Measurements from ENCODE around the gene RBM34.
"Not testable (repeated sequence)": the region's sequence is repeated elsewhere in the genome, so short reads cannot be mapped to it uniquely, and the experiment has no call there.

RBM34 gene

GRCh38 chr1:235105051-235106043 lies 55.7 kb downstream of the RBM34 start:
- in situ Hi-C loops (cut with HindIII; ENCODE audit: low pct_unique_long_range_greater_than_20kb, low sequenced_read_pairs) = no loop called here
- DNase-seq (ENCODE audit: low read depth in 1 of 2, low spot score in 1 of 2) = no peak
- no peak for TF ChIP-seq JUND (IDR thresholded peaks at IDR 0.05; ENCODE audit: low read depth)

- DNase-seq (ENCODE audit: low read depth in 1 of 2, low spot score in 1 of 2) = no peak
- TF ChIP-seq JUND (IDR thresholded peaks at IDR 0.05; ENCODE audit: low read depth) = no peak
- in situ Hi-C loops (cut with HindIII; ENCODE audit: low pct_unique_long_range_greater_than_20kb, low sequenced_read_pairs) = no loop called here
Observed at GRCh38 chr1:235102993-235103411, 58.0 kb downstream of the RBM34 start.

- no peak for DNase-seq (ENCODE audit: low read depth in 1 of 2, low spot score in 1 of 2)
- TF ChIP-seq JUND (IDR thresholded peaks at IDR 0.05; ENCODE audit: low read depth) = no peak
- in situ Hi-C loops (cut with HindIII; ENCODE audit: low pct_unique_long_range_greater_than_20kb, low sequenced_read_pairs) = no loop called here
Observed at GRCh38 chr1:235102259-235102582, 58.8 kb downstream of the RBM34 start.

- no peak for TF ChIP-seq JUND (IDR thresholded peaks at IDR 0.05; ENCODE audit: low read depth)
- DNase-seq (ENCODE audit: low read depth in 1 of 2, low spot score in 1 of 2) = no peak
- in situ Hi-C loops (cut with HindIII; ENCODE audit: low pct_unique_long_range_greater_than_20kb, low sequenced_read_pairs) = no loop called here
Observed at GRCh38 chr1:235101558-235102258, 59.3 kb downstream of the RBM34 start.

- no peak for DNase-seq (ENCODE audit: low read depth in 1 of 2, low spot score in 1 of 2)
- in situ Hi-C loops (cut with HindIII; ENCODE audit: low pct_unique_long_range_greater_than_20kb, low sequenced_read_pairs) = no loop called here
- TF ChIP-seq JUND (IDR thresholded peaks at IDR 0.05; ENCODE audit: low read depth) = no peak
Observed at GRCh38 chr1:235100194-235100772, 60.8 kb downstream of the RBM34 start.

- no peak for DNase-seq (ENCODE audit: low read depth in 1 of 2, low spot score in 1 of 2)
- in situ Hi-C loops (cut with HindIII; ENCODE audit: low pct_unique_long_range_greater_than_20kb, low sequenced_read_pairs) = loop anchor here (25.0 kb wide), 1 partner anchor 612 kb away; the partner anchor contains the start of gene TARBP1
- TF ChIP-seq JUND (IDR thresholded peaks at IDR 0.05; ENCODE audit: low read depth) = no peak
Observed at GRCh38 chr1:235098991-235099390, 62.1 kb downstream of the RBM34 start.

- in situ Hi-C loops (cut with HindIII; ENCODE audit: low pct_unique_long_range_greater_than_20kb, low sequenced_read_pairs) = loop anchor here (25.0 kb wide), 1 partner anchor 611 kb away; the partner anchor contains the start of gene TARBP1
- no peak for DNase-seq (ENCODE audit: low read depth in 1 of 2, low spot score in 1 of 2)
- TF ChIP-seq JUND (IDR thresholded peaks at IDR 0.05; ENCODE audit: low read depth) = no peak
Observed at GRCh38 chr1:235098547-235098946, 62.5 kb downstream of the RBM34 start.

GRCh38 chr1:235097501-235097900 lies 63.5 kb downstream of the RBM34 start:
- in situ Hi-C loops (cut with HindIII; ENCODE audit: low pct_unique_long_range_greater_than_20kb, low sequenced_read_pairs) = loop anchor here (25.0 kb wide), 1 partner anchor 610 kb away; the partner anchor contains the start of gene TARBP1
- not testable (repeated sequence) for DNase-seq (ENCODE audit: low read depth in 1 of 2, low spot score in 1 of 2)

- TF ChIP-seq JUND (IDR thresholded peaks at IDR 0.05; ENCODE audit: low read depth) = no peak
- DNase-seq (ENCODE audit: low read depth in 1 of 2, low spot score in 1 of 2) = no peak
- in situ Hi-C loops (cut with HindIII; ENCODE audit: low pct_unique_long_range_greater_than_20kb, low sequenced_read_pairs) = loop anchor here (25.0 kb wide), 1 partner anchor 609 kb away; the partner anchor contains the start of gene TARBP1
Observed at GRCh38 chr1:235095938-235096562, 65.0 kb downstream of the RBM34 start.

GRCh38 chr1:235093696-235094592 lies 67.1 kb downstream of the RBM34 start:
- peak; percentile 57 to 71 for DNase-seq (ENCODE audit: low read depth in 1 of 2, low spot score in 1 of 2)
- in situ Hi-C loops (cut with HindIII; ENCODE audit: low pct_unique_long_range_greater_than_20kb, low sequenced_read_pairs) = loop anchor here (25.0 kb wide), 1 partner anchor 607 kb away; the partner anchor contains the start of gene TARBP1
- no peak for TF ChIP-seq JUND (IDR thresholded peaks at IDR 0.05; ENCODE audit: low read depth)

- TF ChIP-seq JUND (IDR thresholded peaks at IDR 0.05; ENCODE audit: low read depth) = no peak
- in situ Hi-C loops (cut with HindIII; ENCODE audit: low pct_unique_long_range_greater_than_20kb, low sequenced_read_pairs) = loop anchor here (25.0 kb wide), 1 partner anchor 606 kb away; the partner anchor contains the start of gene TARBP1
- peak in 1 of 2 experiments; percentile 86 for DNase-seq (ENCODE audit: low read depth in 1 of 2, low spot score in 1 of 2)
Observed at GRCh38 chr1:235093013-235093695, 67.9 kb downstream of the RBM34 start.

- in situ Hi-C loops (cut with HindIII; ENCODE audit: low pct_unique_long_range_greater_than_20kb, low sequenced_read_pairs) = loop anchor here (25.0 kb wide), 1 partner anchor 605 kb away; the partner anchor contains the start of gene TARBP1
- DNase-seq (ENCODE audit: low read depth in 1 of 2, low spot score in 1 of 2) = not testable (repeated sequence)
Observed at GRCh38 chr1:235092415-235092814, 68.6 kb downstream of the RBM34 start.

- DNase-seq (ENCODE audit: low read depth in 1 of 2, low spot score in 1 of 2) = not testable (repeated sequence)
- in situ Hi-C loops (cut with HindIII; ENCODE audit: low pct_unique_long_range_greater_than_20kb, low sequenced_read_pairs) = loop anchor here (25.0 kb wide), 1 partner anchor 605 kb away; the partner anchor contains the start of gene TARBP1
Observed at GRCh38 chr1:235092045-235092406, 69.0 kb downstream of the RBM34 start.

- DNase-seq (ENCODE audit: low read depth in 1 of 2, low spot score in 1 of 2) = not testable (repeated sequence)
- in situ Hi-C loops (cut with HindIII; ENCODE audit: low pct_unique_long_range_greater_than_20kb, low sequenced_read_pairs) = loop anchor here (25.0 kb wide), 1 partner anchor 604 kb away; the partner anchor contains the start of gene TARBP1
Observed at GRCh38 chr1:235091319-235092044, 69.6 kb downstream of the RBM34 start.
